ENCODE measurements around the gene TSPAN1. TPM values are rescaled to one million over a fixed set of nuclear protein-coding genes. Genes with fewer than 3 reads are reported as not detected.

The TSPAN1 gene
- total and polyA plus RNA-seq, 8 donors, result 2.1 to 12.4 (median 6.4) TPM

DNA sequence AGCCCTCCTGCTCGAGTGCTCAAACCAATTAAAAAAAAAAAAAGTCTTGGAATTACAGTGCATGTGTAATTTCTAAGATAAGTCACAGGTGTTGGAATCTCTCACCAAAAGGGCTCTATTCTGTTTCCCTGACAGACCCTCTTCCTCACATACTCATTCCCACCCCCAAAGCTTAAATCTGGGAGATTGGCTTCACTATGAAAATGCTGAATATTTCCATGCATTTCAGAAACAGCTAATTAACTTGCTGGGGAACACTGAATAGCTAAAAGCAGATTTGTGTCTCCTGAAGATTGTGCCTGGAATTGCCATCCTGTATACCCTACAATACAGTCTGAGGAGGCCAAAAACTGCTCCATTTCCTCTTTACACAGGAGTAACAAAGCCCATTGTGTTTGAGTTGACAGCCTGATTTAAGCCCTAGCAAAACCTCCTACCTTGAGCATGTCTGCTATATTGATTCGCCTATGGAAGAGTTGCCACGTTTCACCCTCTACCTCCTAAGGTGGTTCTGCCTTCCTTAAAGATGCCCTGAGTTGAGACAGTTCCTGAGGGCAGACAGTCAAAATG lies 41.0 kb upstream of the TSPAN1 start:
- ATAC-seq, result no peak

DNA sequence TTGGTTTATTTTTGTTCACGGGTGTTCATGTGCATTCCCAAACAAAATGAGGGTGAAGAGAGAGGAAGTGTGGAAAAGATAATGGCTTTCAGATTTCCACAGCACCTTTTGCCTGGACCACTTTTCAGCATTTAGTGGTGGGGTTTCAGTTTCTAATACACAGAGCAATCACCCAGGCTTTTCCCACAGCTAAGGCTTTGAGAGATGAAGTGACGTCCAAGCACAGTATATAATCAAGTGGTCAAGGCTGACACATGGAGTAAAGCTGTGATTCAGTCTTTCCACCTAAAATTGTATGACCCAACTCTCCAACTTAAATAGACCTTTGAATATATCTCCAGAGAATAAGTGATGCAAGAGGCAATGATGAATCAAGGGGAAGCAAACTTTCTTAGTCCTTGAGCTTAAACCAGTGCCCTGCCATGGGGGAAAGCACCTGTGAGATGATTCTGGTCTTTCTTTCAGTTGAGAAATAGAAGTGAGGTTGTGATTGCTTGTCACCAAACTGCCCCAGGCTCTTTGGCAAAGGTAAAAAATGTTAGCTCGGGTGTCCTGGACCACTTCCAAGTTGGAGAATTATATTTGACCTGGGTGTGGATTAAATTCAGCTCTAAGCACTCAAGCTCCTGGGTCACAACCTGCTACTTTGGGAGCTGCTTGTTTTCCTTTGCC lies 40.1 kb upstream of the TSPAN1 start:
- Histone ChIP-seq H3K36me3 (no peaks in the 10 kb centered on the region), H3K27ac (no peak overlapping the region), H3K27me3 (peaks cover 0 to 11% (median 5%) of the 10 kb centered on the region in 4 donors), H3K9me3 (no peaks in the 10 kb centered on the region), H3K4me1 (peaks cover 0 to 9% (median 5%) of the 10 kb centered on the region in 3 donors), H3K4me3 (no peak overlapping the region)
- WGBS, 2 donors, result 36 to 39% methylated on average over 3 of the region's 3 CpGs
- FAIRE-seq (no peak), DNase-seq (no peak), ATAC-seq (no peak)
- TF ChIP-seq, protein P1, sequence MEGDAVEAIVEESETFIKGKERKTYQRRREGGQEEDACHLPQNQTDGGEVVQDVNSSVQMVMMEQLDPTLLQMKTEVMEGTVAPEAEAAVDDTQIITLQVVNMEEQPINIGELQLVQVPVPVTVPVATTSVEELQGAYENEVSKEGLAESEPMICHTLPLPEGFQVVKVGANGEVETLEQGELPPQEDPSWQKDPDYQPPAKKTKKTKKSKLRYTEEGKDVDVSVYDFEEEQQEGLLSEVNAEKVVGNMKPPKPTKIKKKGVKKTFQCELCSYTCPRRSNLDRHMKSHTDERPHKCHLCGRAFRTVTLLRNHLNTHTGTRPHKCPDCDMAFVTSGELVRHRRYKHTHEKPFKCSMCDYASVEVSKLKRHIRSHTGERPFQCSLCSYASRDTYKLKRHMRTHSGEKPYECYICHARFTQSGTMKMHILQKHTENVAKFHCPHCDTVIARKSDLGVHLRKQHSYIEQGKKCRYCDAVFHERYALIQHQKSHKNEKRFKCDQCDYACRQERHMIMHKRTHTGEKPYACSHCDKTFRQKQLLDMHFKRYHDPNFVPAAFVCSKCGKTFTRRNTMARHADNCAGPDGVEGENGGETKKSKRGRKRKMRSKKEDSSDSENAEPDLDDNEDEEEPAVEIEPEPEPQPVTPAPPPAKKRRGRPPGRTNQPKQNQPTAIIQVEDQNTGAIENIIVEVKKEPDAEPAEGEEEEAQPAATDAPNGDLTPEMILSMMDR (IDR thresholded peaks at IDR 0.05), result no peak
- intact Hi-C loops (cut with DNase I), result no loop called here

More for the DNA sequence above, 41.0 kb upstream of the TSPAN1 start:
- FAIRE-seq, result no peak
- intact Hi-C loops (cut with DNase I), result no loop called here
- WGBS, 2 donors, result 54 to 62% methylated on average over 3 of the region's 3 CpGs
- H3K4me1 ChIP-seq, result peaks cover 0 to 9% (median 5%) of the 10 kb centered on the region in 3 donors
- peaks cover 0 to 20% (median 7%) of the 10 kb centered on the region in 4 donors for H3K27me3 ChIP-seq
- DNase-seq, result no peak
- H3K27ac ChIP-seq, result no peak overlapping the region
- peak overlapping the region in 2 of 4 donors; percentile 45 to 53 for H3K4me3 ChIP-seq
- H3K9me3 ChIP-seq, result no peaks in the 10 kb centered on the region
- H3K36me3 ChIP-seq, result no peaks in the 10 kb centered on the region
- TF ChIP-seq, protein P1 (IDR thresholded peaks at IDR 0.05), result no peak

DNA sequence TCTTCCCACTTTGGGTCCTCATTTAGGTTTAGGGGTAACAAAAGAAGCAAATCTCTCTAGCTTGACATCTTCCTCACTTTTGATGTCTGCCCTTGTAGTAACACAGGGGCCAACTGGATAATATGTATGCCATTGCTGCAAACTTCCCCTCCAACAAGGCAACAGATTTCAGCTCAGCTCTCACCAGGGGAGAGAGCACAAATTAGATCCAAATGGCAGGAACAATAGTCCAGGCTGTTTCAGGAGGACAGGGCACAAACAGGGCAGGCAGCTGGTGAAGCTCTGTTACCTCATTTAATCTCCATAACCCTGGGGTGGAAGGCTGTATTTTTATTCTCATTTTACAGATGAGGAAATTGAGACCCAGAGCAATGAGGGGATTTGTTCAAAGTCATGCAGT lies 38.2 kb upstream of the TSPAN1 start:
- H3K27me3 ChIP-seq, result no peaks in the 10 kb centered on the region
- H3K27ac ChIP-seq, result no peak overlapping the region
- H3K4me3 ChIP-seq, result no peak overlapping the region
- no peaks in the 10 kb centered on the region for H3K9me3 ChIP-seq
- DNase-seq, result no peak
- no peak for FAIRE-seq
- no peak for ATAC-seq
- H3K4me1 ChIP-seq, result no peaks in the 10 kb centered on the region
- intact Hi-C loops (cut with DNase I), result no loop called here
- H3K36me3 ChIP-seq, result no peaks in the 10 kb centered on the region
- TF ChIP-seq, protein P1 (IDR thresholded peaks at IDR 0.05), result no peak

DNA sequence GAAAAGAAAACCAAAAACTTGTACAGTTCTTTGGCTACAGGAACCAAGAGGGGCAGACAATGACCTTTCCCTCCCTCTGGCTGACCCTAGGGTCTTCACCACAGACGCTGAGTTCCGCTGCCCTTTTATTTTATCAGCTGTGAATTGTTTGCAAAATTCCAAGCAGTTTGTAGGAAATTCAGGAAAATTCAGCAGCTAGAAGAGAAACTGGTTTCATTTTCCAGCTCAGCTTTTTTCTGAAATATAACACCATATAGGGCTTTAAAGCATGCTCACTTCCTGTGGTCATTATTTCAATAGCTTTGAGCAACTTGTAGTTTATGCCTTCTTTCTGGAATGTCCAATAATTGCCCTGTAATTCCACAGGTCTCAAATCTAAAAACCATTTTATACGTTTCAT lies 37.0 kb upstream of the TSPAN1 start:
- DNase-seq (no peak), FAIRE-seq (no peak), ATAC-seq (no peak)
- H3K27me3 ChIP-seq, result no peaks in the 10 kb centered on the region
- H3K4me1 ChIP-seq, result no peaks in the 10 kb centered on the region
- TF ChIP-seq, protein P1 (IDR thresholded peaks at IDR 0.05), result no peak
- intact Hi-C loops (cut with DNase I), result no loop called here
- WGBS, 2 donors, result 54 to 59% methylated on average over 3 of the region's 3 CpGs
- no peak overlapping the region for H3K27ac ChIP-seq
- no peak overlapping the region for H3K4me3 ChIP-seq
- no peaks in the 10 kb centered on the region for H3K36me3 ChIP-seq
- H3K9me3 ChIP-seq, result no peaks in the 10 kb centered on the region

DNA sequence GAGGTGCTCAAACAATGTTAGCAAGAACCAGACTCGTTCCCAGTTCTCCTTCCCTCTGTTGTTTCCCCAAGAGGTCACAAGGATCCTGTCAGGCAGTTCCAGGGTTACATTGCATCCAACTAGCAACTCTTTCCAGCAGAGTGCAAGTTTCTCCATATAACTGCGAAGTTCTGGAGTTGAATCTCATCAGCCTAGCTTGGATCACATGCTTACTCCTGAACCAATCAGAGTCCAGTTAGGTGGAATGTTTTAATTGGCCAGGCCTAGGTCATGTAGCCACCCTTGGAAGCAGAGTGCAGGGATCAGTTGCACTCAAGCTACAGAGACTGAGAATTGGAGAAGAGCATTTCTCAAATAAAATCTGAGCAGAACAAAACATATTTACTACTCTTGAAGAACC lies 26.6 kb upstream of the TSPAN1 start:
- TF ChIP-seq, protein P1 (IDR thresholded peaks at IDR 0.05), result no peak
- Histone ChIP-seq H3K27ac (no peak overlapping the region), H3K4me1 (no peaks in the 10 kb centered on the region), H3K9me3 (no peaks in the 10 kb centered on the region), H3K27me3 (no peaks in the 10 kb centered on the region), H3K36me3 (no peaks in the 10 kb centered on the region), H3K4me3 (no peak overlapping the region)
- intact Hi-C loops (cut with DNase I), result no loop called here
- whole genome bisulfite sequencing, 2 donors, result 55 to 56% methylated on average over 2 of the region's 2 CpGs
- FAIRE-seq, result no peak
- no peak for DNase-seq
- ATAC-seq, result no peak
